Measurements from ENCODE around the gene RPL13.

DNA sequence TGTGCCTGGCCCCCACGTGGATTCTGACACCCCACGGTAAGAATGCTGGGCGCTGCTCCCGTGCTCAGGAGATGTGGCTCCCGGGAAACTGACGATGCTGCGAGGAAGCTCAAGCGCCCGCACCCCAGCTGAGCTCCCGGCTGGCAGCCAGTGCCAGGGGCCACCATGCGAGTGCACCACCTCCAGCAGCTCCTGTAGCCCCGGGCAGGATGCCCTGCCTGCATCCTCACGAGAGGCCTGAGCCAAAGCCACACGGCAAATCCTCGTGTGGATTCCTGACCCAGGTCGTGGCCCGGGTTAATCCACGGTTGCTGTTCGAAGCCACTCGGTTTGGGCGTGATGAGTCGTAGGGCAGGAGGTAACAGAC, 41.4 kb downstream of the RPL13 start:
- no peak for TF ChIP-seq POLR2A (IDR thresholded peaks at IDR 0.05)
- no peak for TF ChIP-seq CTCF (IDR thresholded peaks at IDR 0.05)

Measured in thyroid gland (tissue), 4 donors.